Glutamatergic neuron (in vitro differentiated cells): ENCODE results near the gene TBC1D2. TPM values are rescaled to one million over a fixed set of nuclear protein-coding genes. Genes with fewer than 3 reads are reported as not detected.

Experiments used
- DNase-seq: peaks from one replicate; pipeline ENCODE4 v3.0.0; 2022
- H3K27ac Mint-ChIP-seq: one replicate; pipeline ENCODE4 v1.8.0; 2020; ENCODE audit warnings: mild to moderate bottlenecking, mixed read lengths, inconsistent platforms; ENCODE audit not compliant: unreplicated experiment
- H3K27me3 Mint-ChIP-seq: one replicate; pipeline ENCODE4 v1.8.0; 2020; ENCODE audit warnings: mild to moderate bottlenecking, moderate library complexity, mixed read lengths, inconsistent platforms; ENCODE audit not compliant: unreplicated experiment
- H3K36me3 Mint-ChIP-seq: one replicate; pipeline ENCODE4 v1.8.0; 2020; ENCODE audit warnings: mild to moderate bottlenecking, mixed read lengths, inconsistent platforms; ENCODE audit not compliant: unreplicated experiment
- H3K4me1 Mint-ChIP-seq: one replicate; pipeline ENCODE4 v1.8.0; 2020; ENCODE audit warnings: mild to moderate bottlenecking, low read depth, mixed read lengths, inconsistent platforms; ENCODE audit not compliant: unreplicated experiment
- H3K4me3 Mint-ChIP-seq: one replicate; pipeline ENCODE4 v1.8.0; 2020; ENCODE audit warnings: mild to moderate bottlenecking, mixed read lengths, inconsistent platforms; ENCODE audit not compliant: unreplicated experiment
- H3K9me3 Mint-ChIP-seq: one replicate; pipeline ENCODE4 v1.8.0; 2020; ENCODE audit warnings: mild to moderate bottlenecking, moderate library complexity, mixed read lengths, inconsistent platforms; ENCODE audit not compliant: unreplicated experiment
- total RNA-seq: library from RNA; stranded (reverse); fragmentation: NEBNext Ultra II Directional; extraction: Animal tissue kit (Norgen Biotek cat#: 25700); gene quantifications from one replicate; pipeline ENCODE4 v1.2.1, GENCODE V29; 2021; ENCODE audit not compliant: unreplicated experiment
- TF ChIP-seq, protein P1 (sequence below): fragments of 200-600 bp; sonication (generic); IDR thresholded peaks from one replicate; pipeline ENCODE4 v1.5.0; 2021; ENCODE audit not compliant: partially characterized antibody, unreplicated experiment

The TBC1D2 gene
- total RNA-seq, 1 donor from 2014 or later, result 7.6 TPM

DNA sequence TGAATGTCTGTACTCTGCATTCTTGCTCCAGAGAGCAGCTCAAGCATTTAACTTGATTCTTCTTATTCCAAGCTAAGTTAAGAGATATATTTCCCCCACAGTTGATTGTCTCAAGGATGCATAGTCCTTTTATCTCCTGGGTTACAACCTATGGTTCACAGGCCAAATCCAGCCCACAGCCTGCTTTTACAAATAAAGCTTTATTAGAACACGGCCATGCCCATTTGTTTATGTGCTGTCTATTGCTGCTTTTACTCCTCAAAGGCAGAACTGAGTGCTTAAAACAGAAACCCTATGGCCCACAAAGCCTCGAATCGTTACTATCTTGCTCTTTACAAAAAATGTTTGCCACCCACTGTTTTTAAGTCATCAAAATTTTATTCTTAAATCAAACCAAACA is 25.8 kb downstream of the TBC1D2 start:
- Mint-ChIP-seq H3K9me3 (peaks cover 12% of the 10 kb centered on the region), H3K4me1 (peaks cover 26% of the 10 kb centered on the region), H3K27me3 (peaks cover 8% of the 10 kb centered on the region), H3K27ac (no peak overlapping the region), H3K36me3 (no peaks in the 10 kb centered on the region), H3K4me3 (no peak overlapping the region)
- DNase-seq, result no peak
- TF ChIP-seq, protein P1, sequence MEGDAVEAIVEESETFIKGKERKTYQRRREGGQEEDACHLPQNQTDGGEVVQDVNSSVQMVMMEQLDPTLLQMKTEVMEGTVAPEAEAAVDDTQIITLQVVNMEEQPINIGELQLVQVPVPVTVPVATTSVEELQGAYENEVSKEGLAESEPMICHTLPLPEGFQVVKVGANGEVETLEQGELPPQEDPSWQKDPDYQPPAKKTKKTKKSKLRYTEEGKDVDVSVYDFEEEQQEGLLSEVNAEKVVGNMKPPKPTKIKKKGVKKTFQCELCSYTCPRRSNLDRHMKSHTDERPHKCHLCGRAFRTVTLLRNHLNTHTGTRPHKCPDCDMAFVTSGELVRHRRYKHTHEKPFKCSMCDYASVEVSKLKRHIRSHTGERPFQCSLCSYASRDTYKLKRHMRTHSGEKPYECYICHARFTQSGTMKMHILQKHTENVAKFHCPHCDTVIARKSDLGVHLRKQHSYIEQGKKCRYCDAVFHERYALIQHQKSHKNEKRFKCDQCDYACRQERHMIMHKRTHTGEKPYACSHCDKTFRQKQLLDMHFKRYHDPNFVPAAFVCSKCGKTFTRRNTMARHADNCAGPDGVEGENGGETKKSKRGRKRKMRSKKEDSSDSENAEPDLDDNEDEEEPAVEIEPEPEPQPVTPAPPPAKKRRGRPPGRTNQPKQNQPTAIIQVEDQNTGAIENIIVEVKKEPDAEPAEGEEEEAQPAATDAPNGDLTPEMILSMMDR, result no peak

- H3K36me3 Mint-ChIP-seq, result no peaks in the 10 kb centered on the region
- no peak overlapping the region for H3K4me3 Mint-ChIP-seq
- TF ChIP-seq, protein P1, result no peak
- H3K9me3 Mint-ChIP-seq, result peaks cover 12% of the 10 kb centered on the region
- DNase-seq, result no peak
- peaks cover 26% of the 10 kb centered on the region for H3K4me1 Mint-ChIP-seq
- H3K27ac Mint-ChIP-seq, result no peak overlapping the region
- peaks cover 8% of the 10 kb centered on the region for H3K27me3 Mint-ChIP-seq
These were observed 26.4 kb downstream of the TBC1D2 start for GRCh38 chr9:98229090-98229395.

DNA sequence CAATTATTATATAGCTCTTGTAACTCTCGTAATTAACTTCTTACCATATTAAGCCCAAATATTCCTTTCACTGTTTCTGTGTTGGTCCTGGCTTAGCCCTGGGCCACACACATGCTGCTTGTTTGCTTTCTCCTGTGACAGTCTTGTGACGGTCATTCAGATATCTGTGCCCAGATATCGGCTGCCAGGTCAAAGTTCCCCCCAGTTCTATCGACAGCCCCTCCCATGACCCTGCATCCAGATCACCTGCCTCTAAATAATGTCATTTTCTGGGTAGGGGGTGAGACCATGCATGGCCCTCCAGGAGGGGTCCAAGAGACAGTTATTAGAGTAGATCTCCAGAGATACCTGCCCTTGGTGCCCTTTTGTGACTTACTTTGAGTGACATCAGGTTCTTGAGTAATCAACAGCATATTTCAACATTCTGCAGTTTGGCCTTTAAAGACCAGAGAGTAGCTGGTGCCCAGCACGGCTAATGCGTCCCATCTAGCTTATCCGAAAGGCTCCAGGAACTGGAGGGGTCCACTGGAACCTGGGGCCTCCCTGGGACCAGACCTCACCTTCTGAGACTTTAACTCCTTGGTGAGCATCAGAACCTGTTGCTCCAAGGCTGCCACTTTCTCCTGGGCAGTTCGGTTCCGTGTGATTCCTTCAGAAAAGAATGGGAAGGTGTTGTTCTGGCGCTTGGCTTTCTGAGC is 26.9 kb downstream of the TBC1D2 start:
- Mint-ChIP-seq H3K4me3 (no peak overlapping the region), H3K27me3 (peaks cover 8% of the 10 kb centered on the region), H3K36me3 (no peaks in the 10 kb centered on the region), H3K27ac (no peak overlapping the region), H3K4me1 (peaks cover 26% of the 10 kb centered on the region), H3K9me3 (peaks cover 12% of the 10 kb centered on the region)
- TF ChIP-seq, protein P1, result no peak
- DNase-seq, result no peak

GRCh38 chr9:98227883-98228282 is 27.6 kb downstream of the TBC1D2 start:
- peaks cover 4% of the 10 kb centered on the region for H3K36me3 Mint-ChIP-seq
- DNase-seq, result no peak
- TF ChIP-seq, protein P1, result no peak
- H3K27ac Mint-ChIP-seq, result no peak overlapping the region
- H3K9me3 Mint-ChIP-seq, result peaks cover 12% of the 10 kb centered on the region
- no peak overlapping the region for H3K4me3 Mint-ChIP-seq
- H3K27me3 Mint-ChIP-seq, result peaks cover 11% of the 10 kb centered on the region
- peaks cover 30% of the 10 kb centered on the region for H3K4me1 Mint-ChIP-seq

DNA sequence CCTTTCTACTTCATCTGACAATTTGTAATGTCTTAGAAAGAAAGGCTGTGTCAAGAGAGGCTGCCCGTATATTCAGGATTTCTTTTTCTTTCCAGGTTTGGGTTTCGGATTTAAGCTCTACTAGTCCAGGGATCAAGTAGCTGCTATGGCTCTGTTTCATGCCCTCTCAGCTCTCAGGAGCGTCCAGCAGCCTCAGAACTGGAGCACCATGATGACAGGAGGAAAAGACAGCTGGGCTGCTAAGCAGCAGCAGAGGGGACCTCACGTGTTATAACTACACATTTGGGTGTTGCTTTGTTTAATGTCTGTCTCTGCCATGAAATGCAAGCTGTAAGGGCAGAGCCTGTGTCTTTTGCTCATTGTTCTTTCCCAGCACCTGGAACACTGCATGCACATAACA is 28.5 kb downstream of the TBC1D2 start:
- Mint-ChIP-seq H3K4me3 (peak overlapping the region; percentile 63), H3K27ac (peak overlapping the region; percentile 92), H3K9me3 (peaks cover 13% of the 10 kb centered on the region), H3K27me3 (peaks cover 11% of the 10 kb centered on the region), H3K4me1 (peaks cover 37% of the 10 kb centered on the region), H3K36me3 (peaks cover 8% of the 10 kb centered on the region)
- TF ChIP-seq, protein P1, result no peak
- no peak for DNase-seq
